CD4-positive, alpha-beta T cell treated with Interferon gamma for 1 hour (primary cell): Measurements from ENCODE around the gene C14orf180.

Source experiments
- DNase-seq: peaks from one replicate; pipeline ENCODE4 v3.0.0-alpha.2; 2020

The C14orf180 gene

GRCh38 chr14:104561632-104562495, 17.7 kb upstream of the C14orf180 start:
- no peak for DNase-seq

GRCh38 chr14:104562606-104563005, 17.0 kb upstream of the C14orf180 start:
- DNase-seq, result no peak

GRCh38 chr14:104563191-104563741, 16.3 kb upstream of the C14orf180 start:
- DNase-seq, result no peak

- peak; percentile 52 for DNase-seq
These were observed 15.6 kb upstream of the C14orf180 start for GRCh38 chr14:104563742-104564615.

- no peak for DNase-seq
These were observed 14.6 kb upstream of the C14orf180 start for GRCh38 chr14:104564744-104565679.

GRCh38 chr14:104567141-104567956, 12.2 kb upstream of the C14orf180 start:
- DNase-seq, result no peak

GRCh38 chr14:104567957-104568225, 11.7 kb upstream of the C14orf180 start:
- DNase-seq, result no peak

- no peak for DNase-seq
These were observed 10.9 kb upstream of the C14orf180 start for GRCh38 chr14:104568620-104569019.

- no peak for DNase-seq
These were observed 10.1 kb upstream of the C14orf180 start for GRCh38 chr14:104569435-104569834.

GRCh38 chr14:104571246-104571645, 8.3 kb upstream of the C14orf180 start:
- no peak for DNase-seq

GRCh38 chr14:104572024-104572626, 7.4 kb upstream of the C14orf180 start:
- DNase-seq, result no peak

- no peak for DNase-seq
These were observed 6.9 kb upstream of the C14orf180 start for GRCh38 chr14:104572668-104573067.

GRCh38 chr14:104573930-104574329, 5.6 kb upstream of the C14orf180 start:
- no peak for DNase-seq

GRCh38 chr14:104574536-104574935, 5.0 kb upstream of the C14orf180 start:
- no peak for DNase-seq

- DNase-seq, result no peak
These were observed 4.5 kb upstream of the C14orf180 start for GRCh38 chr14:104574978-104575583.

- DNase-seq, result no peak
These were observed 3.2 kb upstream of the C14orf180 start for GRCh38 chr14:104576232-104576969.

GRCh38 chr14:104576970-104577332, 2.6 kb upstream of the C14orf180 start:
- no peak for DNase-seq

GRCh38 chr14:104577426-104577825, 2.1 kb upstream of the C14orf180 start:
- no peak for DNase-seq

- DNase-seq, result no peak
These were observed 1.7 kb upstream of the C14orf180 start for GRCh38 chr14:104577847-104578301.

- DNase-seq, result no peak
These were observed 1.2 kb upstream of the C14orf180 start for GRCh38 chr14:104578321-104578720.
